Glomerular endothelial cell (primary cell): ENCODE results near the gene HAPLN2. TPM values are rescaled to one million over a fixed set of nuclear protein-coding genes. Genes with fewer than 3 reads are reported as not detected.
"Not testable (repeated sequence)": the region's sequence is repeated elsewhere in the genome, so short reads cannot be mapped to it uniquely, and the experiment has no call there.

ENCODE experiments used
- DNase-seq: peaks from one replicate; pipeline ENCODE4 v3.0.0-alpha.2; 2011; ENCODE audit warnings: low read depth, low spot score; ENCODE audit errors: extremely low read depth
- total RNA-seq: library from RNA; depleted of rRNA; stranded (reverse); fragments of >200 nt; gene quantifications from 2 replicates; pipeline ENCODE4 v1.2.3, GENCODE V29; 2015

The HAPLN2 gene
- not detected in 2 replicates for total RNA-seq

DNA sequence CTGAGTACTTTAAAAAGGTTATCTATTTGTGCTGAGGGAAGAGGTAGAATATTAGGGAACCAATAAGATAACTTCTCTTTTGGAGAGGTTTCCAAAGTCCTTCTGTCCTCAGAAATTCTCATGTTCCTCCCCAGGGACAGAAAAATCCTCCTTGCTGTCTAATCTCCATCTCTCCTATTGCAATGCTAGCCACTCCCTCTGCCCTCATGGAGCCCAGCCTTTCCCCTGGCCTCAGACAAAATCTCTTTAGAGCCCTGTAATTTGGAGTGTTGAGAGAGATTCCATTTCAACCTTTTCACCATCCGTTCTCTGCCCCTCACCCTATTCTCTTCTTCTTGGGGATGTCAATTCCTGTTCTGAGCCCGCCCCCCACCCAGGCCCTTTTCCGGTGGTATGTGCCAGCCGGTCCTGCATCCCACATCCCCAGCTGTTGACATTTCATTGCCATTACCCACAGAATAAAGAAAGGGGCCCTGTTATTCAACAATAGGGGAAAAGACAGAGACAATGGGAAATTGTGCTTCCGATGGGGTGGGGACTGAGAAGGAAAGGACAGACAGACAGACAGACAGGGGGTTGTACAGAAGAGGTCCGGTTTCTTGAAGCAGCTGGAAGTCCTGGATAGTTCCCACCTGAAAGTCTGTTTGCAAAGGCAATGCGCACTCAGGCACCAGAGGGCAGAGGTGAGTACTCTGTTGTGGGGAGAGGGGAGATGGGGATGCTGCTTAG is at the start of gene HAPLN2:
HAPLN2 (plus strand) TSS at position 563 of the 729 bp plus-strand sequence. CDS start 4,076 bp downstream, outside the sequence.
- no peak for DNase-seq

DNA sequence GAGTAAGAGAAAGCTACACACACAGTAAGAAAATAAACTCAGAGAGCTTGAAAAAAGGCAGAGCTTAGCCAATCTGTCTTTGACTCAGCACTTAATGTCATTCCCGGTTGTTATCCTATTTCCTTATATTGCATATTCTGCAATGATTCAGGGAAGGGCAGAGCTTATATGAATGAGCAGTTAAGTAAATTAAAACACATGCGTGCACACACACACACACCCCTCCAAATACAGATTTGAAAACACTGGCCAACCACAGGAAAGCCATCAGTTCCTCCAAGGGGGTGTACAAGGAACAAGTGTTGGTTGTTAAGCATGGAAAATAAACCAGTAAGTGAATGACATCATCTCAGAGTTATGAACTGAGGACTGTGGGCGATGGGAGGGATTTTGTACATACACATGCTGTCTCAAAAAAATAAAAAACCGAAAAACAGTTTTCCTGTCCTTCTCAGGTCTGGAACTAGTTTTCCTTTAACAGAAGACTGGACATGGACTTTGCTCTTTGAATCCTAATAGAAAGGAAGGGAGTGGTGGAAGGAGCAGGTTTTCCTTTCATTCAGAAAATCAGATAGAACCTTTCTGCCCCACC is 47.9 kb upstream of the HAPLN2 start:
- DNase-seq, result peak; percentile 48

DNA sequence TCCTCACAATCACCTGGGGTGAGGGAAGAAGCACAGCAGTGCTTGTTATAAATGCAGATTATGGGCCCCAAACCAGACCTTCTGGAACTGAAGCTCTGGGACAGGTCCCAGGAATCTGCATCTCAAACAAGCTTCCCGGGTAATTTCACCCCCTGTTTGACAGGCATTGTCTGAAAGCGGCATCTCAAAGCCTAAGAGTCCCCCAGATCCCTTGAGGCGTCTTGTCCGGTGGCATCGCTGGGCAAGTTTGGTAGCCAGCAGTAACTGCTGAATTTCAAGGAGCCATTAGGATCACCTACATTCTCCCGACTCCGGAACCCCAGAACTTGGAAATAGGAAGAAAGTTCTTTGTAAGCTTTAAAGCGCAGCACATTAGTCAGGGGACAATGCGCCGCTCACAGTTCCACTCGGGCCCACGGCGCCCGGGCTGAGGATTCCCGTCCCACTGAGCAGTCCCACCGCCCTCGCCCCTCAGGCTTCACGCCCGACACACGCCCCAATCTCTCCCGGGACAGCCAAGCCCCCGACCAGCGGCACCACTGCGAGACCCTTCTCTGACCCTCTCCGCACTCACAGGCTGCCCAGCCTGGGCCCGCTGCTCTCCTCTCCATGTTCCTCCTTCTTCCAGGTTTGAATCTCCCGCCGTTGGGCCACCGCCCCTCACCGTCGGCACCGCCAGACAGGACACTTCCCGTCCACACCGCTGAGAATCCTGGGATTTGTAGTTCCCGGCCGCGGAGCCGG is 47.1 kb upstream of the HAPLN2 start, which contains the start of gene IQGAP3:
IQGAP3 (minus strand) TSS at position 647 of the 744 bp plus-strand sequence; CDS start at position 611, 36 bp downstream.
- DNase-seq, result no peak

DNA sequence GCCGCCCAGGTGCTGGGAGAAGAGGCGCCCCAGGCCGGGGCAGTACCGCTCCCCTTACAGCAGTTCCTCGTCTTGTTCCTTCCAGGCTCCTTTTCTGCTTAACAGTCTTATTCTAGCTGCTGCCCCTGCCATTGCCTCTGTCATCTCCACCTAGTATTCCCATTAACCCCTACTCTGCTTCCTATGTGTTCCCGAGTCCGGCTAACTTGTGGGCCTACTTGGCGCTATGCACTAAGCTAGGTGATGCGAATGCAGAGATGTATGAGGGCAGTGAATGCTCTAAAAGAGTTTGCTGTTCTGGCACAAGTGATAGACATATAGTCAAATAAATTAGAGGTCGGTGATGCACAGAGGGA is 46.6 kb upstream of the HAPLN2 start:
- no peak for DNase-seq

DNA sequence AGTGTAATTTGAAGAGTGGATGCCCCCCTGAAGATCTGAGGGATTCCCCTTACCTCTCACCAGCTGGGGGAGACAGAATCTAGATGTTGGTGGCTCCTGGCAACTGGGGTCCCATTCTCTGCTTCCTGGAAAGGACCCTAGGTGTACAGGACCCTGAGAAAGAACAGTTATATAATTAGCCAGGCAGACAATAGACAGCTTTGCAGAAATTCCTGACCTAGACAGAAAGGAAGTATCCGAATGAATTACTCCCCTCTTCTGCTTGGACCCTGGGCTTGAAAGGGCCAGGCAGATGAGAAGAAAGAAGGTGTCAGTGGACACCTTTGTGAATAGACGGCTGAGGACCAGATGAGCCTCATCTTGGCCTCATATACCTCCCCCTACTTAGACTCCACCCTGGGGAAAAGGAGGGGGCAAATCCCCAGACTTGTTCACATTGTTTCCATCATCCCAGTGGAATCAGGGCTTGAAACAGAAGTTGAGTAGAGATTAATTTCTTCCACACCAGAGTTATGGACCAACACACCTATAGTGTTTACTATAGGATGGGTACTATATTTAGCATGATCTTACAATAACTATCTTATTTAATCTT is 45.1 kb upstream of the HAPLN2 start:
- no peak for DNase-seq

DNA sequence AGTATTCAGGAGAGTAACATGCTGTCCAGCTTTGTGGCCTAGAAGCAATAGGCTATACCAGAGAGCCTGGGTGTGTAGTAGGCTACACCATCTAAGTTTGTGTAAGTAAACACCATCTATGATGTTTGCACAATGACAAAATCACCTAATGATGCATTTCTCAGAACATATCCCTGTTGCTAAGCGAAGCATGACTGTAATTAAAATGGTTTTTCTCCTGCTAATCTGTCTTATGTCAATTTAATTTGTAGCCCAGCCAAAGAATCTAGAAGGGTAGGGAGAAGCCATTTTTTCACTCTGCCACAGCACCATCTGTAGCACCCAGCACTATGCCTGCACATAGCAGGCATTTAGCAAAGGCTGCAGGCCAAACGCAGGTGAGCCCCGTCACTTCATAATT is 41.7 kb upstream of the HAPLN2 start:
- no peak for DNase-seq

DNA sequence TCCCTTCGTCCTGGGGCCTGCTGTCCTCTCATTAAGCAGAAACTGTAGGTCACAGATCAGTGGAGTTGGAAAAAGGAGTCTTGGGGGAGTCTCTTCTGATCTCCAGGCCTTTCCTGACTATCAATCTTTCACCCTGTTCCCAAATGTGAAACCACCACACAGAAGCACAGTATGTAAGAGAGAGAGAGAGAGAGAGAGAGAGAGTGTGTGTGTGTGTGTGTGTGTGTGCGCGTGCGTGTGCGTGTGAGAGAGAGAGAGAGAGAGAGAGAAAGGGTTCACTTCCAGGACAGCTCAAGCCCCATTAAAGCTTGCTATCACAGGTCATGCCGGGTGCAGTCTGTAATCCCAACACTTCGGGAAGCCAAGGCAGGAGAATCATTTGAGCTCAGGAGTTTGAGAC is 41.2 kb upstream of the HAPLN2 start:
- DNase-seq, result no peak

DNA sequence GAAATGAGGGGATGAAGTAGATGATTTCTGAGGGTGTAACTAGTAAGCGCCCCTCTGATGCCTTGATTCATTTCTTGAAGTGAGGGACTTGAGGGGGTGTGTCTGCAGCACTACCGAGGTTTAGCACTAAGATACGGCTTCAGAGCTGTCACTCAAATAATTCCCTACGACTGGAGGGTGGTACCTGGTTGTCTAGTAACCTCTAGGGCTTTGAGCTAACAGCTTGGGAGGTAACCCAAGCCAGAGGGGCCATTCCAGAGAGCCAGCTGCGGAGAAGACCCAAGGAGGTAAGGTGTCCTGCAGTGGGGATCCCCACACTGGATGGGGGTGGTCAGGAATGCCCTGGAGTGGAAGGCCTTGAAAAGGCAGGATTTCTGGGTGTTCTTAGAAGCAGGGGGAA is 39.7 kb upstream of the HAPLN2 start, which contains the start of gene TTC24:
TTC24 (plus strand) TSS at position 252 of the 400 bp plus-strand sequence. CDS start 1,642 bp downstream, outside the sequence.
- no peak for DNase-seq

DNA sequence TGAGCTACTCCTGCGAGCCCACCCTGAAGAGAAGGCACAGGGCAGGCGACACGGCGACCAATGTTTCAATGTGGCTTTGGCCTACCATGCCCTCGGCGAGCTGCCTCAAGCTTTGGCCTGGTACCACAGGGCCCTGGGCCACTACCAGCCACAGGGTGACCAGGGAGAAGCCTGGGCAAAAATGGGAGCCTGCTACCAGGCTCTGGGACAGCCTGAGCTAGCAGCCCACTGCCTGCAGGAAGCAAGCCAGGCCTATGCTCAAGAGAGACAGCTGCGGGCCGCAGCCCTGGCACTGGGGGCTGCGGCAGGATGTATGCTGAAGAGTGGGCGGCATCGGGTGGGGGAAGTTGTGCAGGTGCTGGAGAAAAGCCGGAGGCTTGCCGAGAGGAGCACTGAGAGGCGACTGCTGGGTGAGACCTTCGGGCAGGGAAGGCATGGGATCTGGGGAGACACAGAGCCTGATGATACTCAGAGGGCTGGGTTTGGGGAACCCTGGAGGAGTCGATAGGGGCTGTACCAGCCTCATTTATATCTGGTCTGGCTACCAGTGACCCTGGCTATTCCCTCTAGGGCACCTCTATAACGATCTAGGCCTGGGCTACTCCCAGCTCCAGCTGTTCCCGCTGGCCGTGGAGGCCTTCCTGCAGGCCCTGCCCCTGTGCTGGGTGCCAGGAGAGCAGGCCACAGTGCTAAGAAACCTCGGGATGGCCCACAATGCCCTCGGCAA is 37.4 kb upstream of the HAPLN2 start:
- no peak for DNase-seq

DNA sequence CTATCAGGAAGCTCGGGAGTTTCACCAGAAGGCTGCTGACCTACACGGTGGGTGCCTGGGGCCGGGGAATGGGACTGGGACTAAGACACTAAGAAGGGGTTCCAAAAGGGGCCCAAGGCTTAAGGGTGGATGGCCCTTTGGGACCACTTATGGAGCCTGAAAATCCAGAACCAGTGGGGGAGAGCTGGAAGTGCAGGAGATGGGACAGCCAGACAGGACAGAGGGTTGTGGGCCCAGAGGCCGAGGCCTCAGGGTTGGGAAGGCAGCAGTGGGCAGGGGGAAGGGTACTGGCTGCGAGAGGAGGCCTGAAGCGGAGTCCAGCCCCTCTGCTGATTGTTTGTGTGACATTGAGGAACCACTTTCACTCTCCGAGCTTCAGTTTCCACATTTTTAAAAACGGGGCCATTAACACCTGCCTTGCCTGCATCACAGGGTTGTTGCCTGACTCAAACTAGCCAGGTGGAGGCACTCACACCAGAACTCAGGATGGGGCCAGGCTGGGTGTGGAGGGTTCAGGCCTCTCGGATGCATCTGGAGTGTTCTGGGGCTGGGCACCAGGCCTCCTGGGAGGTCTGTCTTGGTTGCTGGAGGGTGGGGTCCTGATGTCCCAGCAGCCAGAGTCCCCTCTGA is 36.7 kb upstream of the HAPLN2 start:
- no peak for DNase-seq

DNA sequence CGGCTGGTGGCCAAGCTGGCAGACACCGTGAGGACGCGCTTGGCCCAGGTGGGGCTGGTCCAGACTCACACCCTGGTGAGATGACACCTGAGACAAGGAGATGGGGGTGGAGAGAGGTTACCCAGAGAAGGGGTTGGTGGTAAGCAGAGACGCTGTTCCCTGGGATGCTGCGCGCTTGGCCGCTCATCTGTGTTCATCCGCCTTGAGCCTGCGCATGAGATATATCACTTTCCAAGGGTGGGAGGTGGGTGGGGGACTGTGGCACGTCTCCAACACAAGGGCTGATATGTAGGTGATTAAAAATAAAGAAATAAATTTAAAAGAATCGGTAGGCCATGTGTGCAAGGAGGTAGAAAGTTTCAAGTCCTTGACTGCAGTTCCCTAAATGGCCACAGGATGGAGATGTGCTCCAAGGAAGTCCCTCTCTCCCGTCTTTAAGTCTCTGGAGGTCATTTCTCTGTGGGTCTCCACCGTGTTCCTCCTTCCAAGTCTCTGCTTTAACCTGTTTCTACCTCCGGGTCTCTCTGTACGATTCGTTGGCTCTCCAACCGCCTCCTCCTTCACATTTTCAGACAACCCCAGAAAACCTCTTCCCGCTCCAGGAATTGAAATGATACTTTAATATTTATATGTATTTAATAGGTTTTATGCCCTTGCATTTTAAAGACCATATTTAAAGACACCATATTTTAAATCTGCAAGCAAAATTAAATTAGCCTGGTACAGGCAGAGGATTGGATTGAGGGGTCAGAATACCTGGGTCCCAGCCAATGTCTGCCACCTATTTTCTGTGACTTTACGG is 35.2 kb upstream of the HAPLN2 start:
- peak; percentile 80 for DNase-seq

DNA sequence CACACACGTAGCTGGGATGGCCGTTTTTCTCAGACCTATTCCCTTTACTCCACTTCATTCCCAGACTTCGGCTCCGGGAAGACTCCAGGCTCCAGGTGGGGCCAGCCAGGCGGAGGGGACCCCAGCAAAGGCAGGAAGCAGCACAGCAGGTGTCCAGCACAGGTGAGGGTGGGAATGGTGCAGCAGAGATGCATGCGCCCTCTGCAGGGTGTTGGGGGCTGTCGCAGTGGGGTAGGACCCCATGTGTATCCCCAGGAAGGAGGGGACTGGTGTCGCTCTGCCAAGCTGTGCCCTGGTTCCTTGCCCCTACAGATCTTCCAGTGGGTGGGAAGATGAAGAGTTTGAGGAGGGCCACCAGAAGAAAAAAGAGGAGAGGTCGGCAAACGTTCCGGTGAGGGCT is 34.4 kb upstream of the HAPLN2 start:
- DNase-seq, result no peak

DNA sequence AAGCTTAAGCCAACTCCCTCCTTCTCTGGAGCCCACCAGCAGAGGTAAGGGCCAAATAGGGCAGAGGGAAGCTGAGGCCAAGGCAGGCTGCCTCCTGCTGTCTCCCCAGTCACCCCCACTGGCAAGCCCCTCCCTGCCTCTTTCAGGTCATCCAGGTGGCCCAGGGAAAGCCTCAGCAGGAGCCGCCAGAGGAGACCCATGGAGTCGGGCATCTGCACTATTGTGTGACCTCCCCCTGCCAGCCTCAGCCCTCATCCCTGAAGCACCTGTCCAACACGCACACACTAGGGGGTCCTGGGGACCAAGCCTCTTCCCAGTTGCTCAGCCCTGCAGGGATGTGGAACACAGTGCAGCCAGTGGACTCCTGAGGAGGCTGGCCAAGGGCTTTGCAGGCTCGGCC is 32.9 kb upstream of the HAPLN2 start:
- no peak for DNase-seq

DNA sequence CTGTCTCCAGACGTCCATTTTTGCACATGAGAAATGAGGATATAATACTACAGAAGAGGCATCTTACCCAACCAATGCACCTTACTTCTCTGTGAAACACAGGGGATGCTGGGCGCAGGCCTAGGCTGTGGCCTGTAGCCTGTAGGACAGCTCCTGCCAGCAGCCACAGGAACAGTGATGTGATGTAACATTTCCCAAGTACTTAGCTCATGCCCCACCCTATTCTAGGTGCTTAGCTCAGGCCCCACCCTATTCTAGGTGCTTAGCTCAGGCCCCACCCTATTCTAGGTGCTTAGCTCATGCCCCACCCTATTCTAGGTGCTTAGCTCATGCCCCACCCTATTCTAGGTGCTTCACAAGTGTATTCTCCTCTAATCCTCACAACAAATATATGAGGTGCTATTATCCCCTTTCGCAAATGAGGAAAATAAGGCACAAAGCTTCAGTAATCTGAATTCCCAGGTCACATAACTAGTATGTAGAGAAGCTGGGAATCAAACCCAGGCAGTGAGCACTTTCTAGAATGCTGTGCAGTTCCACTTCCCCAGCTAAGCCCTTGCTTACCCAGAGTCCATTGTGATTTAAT is 32.2 kb upstream of the HAPLN2 start:
- no peak for DNase-seq

DNA sequence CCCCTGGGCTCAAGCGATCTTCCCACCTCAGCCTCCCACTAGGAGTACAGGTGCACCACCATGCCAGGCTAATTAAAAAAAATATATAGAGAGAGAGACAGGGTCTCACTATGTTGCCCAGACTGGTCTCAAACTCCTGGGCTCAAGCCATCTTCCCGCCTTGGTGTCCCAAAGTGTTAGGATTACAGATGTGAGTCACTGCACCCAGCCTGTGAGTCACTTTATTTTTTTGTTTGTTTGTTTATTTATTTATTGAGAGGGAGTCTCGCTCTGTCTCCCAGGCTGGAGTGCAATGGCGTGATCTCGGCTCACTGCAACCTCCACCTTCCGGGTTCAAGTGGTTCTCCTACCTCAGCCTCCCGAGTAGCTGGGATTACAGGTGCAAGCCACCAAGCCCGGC is 31.3 kb upstream of the HAPLN2 start:
- not testable (repeated sequence) for DNase-seq

DNA sequence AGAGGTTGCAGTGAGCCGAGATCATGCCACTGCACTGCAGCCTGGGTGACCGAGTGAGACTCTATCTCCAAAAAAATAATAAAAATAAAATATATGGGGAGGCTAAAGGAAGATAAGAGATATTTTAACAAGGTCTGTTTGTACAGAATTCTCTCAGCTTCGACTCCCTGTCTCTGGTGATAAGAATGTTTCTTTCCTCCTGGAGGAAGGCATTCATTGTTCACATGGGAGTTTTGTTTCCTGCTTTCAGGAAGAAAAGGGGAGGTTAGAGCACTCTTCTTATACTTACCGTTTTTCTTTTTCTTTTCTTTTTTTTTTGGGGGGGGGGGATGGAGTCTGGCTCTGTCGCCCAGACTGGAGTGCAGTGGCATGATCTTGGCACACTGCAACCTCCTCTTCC is 29.7 kb upstream of the HAPLN2 start:
- no peak for DNase-seq

DNA sequence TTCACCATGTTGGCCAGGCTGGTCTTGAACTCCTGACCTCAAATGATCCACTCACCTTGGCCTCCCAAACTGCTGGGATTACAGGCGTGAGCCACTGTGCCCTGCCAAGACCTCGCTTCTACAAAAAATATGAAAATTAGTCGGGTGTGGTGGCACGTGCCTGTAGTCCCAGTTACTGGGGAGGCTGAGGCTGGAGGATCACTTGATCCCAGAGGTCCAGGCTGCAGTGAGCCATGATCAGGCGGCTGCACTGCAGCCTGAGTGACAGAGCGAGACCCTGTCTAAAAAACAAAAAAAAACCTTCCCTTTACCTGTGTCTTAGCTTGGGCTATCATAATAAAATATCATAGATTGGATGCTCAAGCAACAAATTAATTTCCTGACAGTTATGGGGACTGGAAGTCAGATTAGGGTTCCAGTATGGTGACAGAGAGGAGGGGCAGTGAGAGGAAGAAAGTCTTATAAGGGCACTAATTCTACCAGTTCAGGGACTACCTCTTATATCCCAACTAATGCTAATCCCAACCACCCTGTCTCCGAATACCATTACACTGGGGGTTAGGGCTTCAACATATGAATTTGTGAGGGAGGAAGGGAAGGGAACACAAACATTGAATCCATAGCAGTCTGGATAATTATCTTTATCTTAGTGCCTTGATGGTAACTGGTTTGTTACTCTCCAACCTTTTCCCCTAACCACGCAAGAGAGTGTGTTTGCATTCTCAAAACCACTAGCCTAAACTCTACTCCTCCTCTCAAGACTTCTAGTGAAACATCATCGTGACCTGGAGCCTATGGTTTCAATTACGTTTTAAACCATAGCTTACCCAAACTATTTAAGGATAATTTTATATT is 28.7 kb upstream of the HAPLN2 start:
- DNase-seq, result no peak

DNA sequence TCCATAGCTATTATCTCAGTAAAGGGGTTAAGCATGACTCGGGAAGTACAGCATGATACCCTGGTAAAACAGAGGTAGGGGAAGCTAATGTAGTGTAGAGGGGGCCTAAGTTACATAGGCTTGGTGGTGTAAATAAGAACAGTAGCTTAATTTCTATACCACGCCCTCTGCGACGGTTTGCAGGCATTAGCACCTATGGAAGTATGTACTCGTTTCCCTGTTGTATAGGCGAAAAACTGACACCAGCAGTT is 28.1 kb upstream of the HAPLN2 start:
- DNase-seq, result no peak
